IMR-90 (cell line): Measurements from ENCODE around the gene FUBP1. TPM values are rescaled to one million over a fixed set of nuclear protein-coding genes. Genes with fewer than 3 reads are reported as not detected.

ENCODE experiments used
- ATAC-seq: fragments of 200-7000 bp; cut with Tn5 transposase; 2 replicates; pipeline ENCODE4 v1.9.1; 2020; ENCODE audit warnings: low read depth, mild to moderate bottlenecking, moderate library complexity
- BruUV-seq: library from RNA; stranded (reverse); fragments of 400-500 nt; replicated peaks from 2 replicates; lab custom pipeline; 2021; lab: Mats Ljungman, UMichigan
- CTCF ChIA-PET: fragments of 300-600 bp; formaldehyde crosslinking; extraction: SDS; loops from one replicate; lab custom pipeline; 2021; ENCODE audit warnings: antibody characterized with exemption; lab: Yijun Ruan, JAX
- POLR2A ChIA-PET: fragments of 300-600 bp; sonication (Branson Sonifier 250); formaldehyde crosslinking; loops from one replicate; lab custom pipeline; 2022; ENCODE audit warnings: antibody characterized with exemption; ENCODE audit not compliant: unreplicated experiment; lab: Charles Lee
- DNase-seq: peaks from one replicate; pipeline ENCODE4 v3.0.0; 2013
- H2AFZ ChIP-seq: replicated peaks from 2 replicates; pipeline ENCODE3; 2013; ENCODE audit warnings: low read length, mild to moderate bottlenecking; ENCODE audit not compliant: poor library complexity
- H2AK5ac ChIP-seq: 2 replicates; pipeline ENCODE4 v1.6.1; 2013; ENCODE audit warnings: low read depth, low read length, inconsistent platforms
- H2AK9ac ChIP-seq: replicated peaks from 2 replicates; pipeline ENCODE3; 2013; ENCODE audit warnings: mild to moderate bottlenecking, low read depth, low read length, moderate library complexity; ENCODE audit not compliant: poor library complexity
- H2BK120ac ChIP-seq: 2 replicates; pipeline ENCODE4 v1.6.1; 2013; ENCODE audit warnings: low read depth, low read length, inconsistent platforms
- H2BK15ac ChIP-seq: 3 replicates; pipeline ENCODE4 v1.6.1; 2013; ENCODE audit warnings: low read depth, low read length, inconsistent platforms
- H2BK20ac ChIP-seq: 2 replicates; pipeline ENCODE4 v1.6.1; 2013; ENCODE audit warnings: low read depth, mild to moderate bottlenecking, inconsistent platforms, low read length, moderate library complexity
- H2BK5ac ChIP-seq: 2 replicates; pipeline ENCODE4 v1.6.1; 2013; ENCODE audit warnings: mild to moderate bottlenecking, low read depth, low read length, inconsistent platforms; ENCODE audit not compliant: poor library complexity, severe bottlenecking
- H3K14ac ChIP-seq: replicated peaks from 2 replicates; pipeline ENCODE4 v1.6.1; 2013; ENCODE audit warnings: low read depth, low read length, inconsistent platforms
- H3K18ac ChIP-seq: 2 replicates; pipeline ENCODE4 v1.6.1; 2013; ENCODE audit warnings: low read depth, low read length, control low read depth
- H3K23ac ChIP-seq: 2 replicates; pipeline ENCODE4 v1.6.1; 2013; ENCODE audit warnings: low read depth, low read length, inconsistent platforms
- H3K27ac ChIP-seq: 2 replicates; pipeline ENCODE4 v1.5.1; 2013; ENCODE audit warnings: mild to moderate bottlenecking, control low read depth, low read length; ENCODE audit not compliant: insufficient read depth
- H3K27me3 ChIP-seq: 2 replicates; pipeline ENCODE4 v1.6.1; 2013; ENCODE audit warnings: low read length; ENCODE audit not compliant: control insufficient read depth, insufficient read depth
- H3K36me3 ChIP-seq: 2 replicates; pipeline ENCODE4 v1.6.1; 2013; ENCODE audit warnings: low read length, mixed read lengths; ENCODE audit not compliant: control insufficient read depth, insufficient read depth
- H3K4ac ChIP-seq: 2 replicates; pipeline ENCODE4 v1.6.1; 2013; ENCODE audit warnings: low read depth, low read length, inconsistent platforms
- H3K4me1 ChIP-seq: 2 replicates; pipeline ENCODE4 v1.6.1; 2013; ENCODE audit warnings: low read length, mixed read lengths; ENCODE audit not compliant: control insufficient read depth, insufficient read depth
- H3K4me2 ChIP-seq: 2 replicates; pipeline ENCODE4 v1.6.1; 2013; ENCODE audit warnings: low read depth, mild to moderate bottlenecking, control low read depth, low read length, moderate library complexity
- H3K4me3 ChIP-seq: 2 replicates; pipeline ENCODE4 v1.5.1; 2013; ENCODE audit warnings: low read depth, mild to moderate bottlenecking, control low read depth, low read length, moderate library complexity; ENCODE audit not compliant: insufficient read depth
- H3K56ac ChIP-seq: 2 replicates; pipeline ENCODE4 v1.6.1; 2013; ENCODE audit warnings: low read length, inconsistent platforms; ENCODE audit not compliant: insufficient read depth; ENCODE audit errors: extremely low read depth
- H3K79me1 ChIP-seq, 2 experiments: 2 replicates each; pipeline ENCODE4 v1.6.1; 2013; ENCODE audit warnings: low read length in 2 of 2, inconsistent platforms in 1 of 2, low read depth in 1 of 2
- H3K9ac ChIP-seq: 2 replicates; pipeline ENCODE4 v1.6.1; 2013; ENCODE audit warnings: low read depth, low read length, control low read depth
- H3K9me1 ChIP-seq: 2 replicates; pipeline ENCODE4 v1.6.1; 2013; ENCODE audit warnings: low read length, inconsistent platforms; ENCODE audit not compliant: insufficient read depth
- H3K9me3 ChIP-seq: 2 replicates; pipeline ENCODE4 v1.6.1; 2013; ENCODE audit warnings: low read length; ENCODE audit not compliant: control insufficient read depth, insufficient read depth
- H4K20me1 ChIP-seq: 2 replicates; pipeline ENCODE4 v1.6.1; 2013; ENCODE audit warnings: low read length, inconsistent platforms; ENCODE audit not compliant: insufficient read depth
- H4K5ac ChIP-seq: 2 replicates; pipeline ENCODE4 v1.6.1; 2013; ENCODE audit warnings: mild to moderate bottlenecking, low read depth, low read length, control low read depth
- H4K8ac ChIP-seq, 2 experiments: 2 replicates each; pipeline ENCODE4 v1.6.1; 2013; ENCODE audit warnings: low read depth in 2 of 2, low read length in 2 of 2, control low read depth in 1 of 2, inconsistent platforms in 1 of 2
- H4K91ac ChIP-seq: 2 replicates; pipeline ENCODE4 v1.6.1; 2013; ENCODE audit warnings: low read depth, low read length, inconsistent platforms; ENCODE audit not compliant: insufficient read depth
- CEBPB ChIP-seq: IDR thresholded peaks from 2 replicates; pipeline ENCODE4 v1.6.1; 2012; ENCODE audit warnings: low read depth, low read length, improper control_type of control experiment
- CTCF ChIP-seq: conservative IDR thresholded peaks from 2 replicates; pipeline ENCODE4 v1.5.1; 2012; ENCODE audit warnings: mild to moderate bottlenecking, low read depth, low read length, improper control_type of control experiment
- FOS ChIP-seq: fragments of 150-350 bp; IDR thresholded peaks from 2 replicates; pipeline ENCODE4 v1.6.1; 2016; ENCODE audit warnings: low read depth, low read length
- MAFK ChIP-seq: IDR thresholded peaks from 2 replicates; pipeline ENCODE4 v1.6.1; 2012; ENCODE audit warnings: low read depth, low read length, improper control_type of control experiment
- MAZ ChIP-seq: IDR thresholded peaks from 2 replicates; pipeline ENCODE4 v1.6.1; 2012; ENCODE audit warnings: low read depth, mild to moderate bottlenecking, low read length, improper control_type of control experiment, moderate library complexity, borderline replicate concordance
- MXI1 ChIP-seq: IDR thresholded peaks from 2 replicates; pipeline ENCODE4 v1.6.1; 2012; ENCODE audit warnings: low read depth, mild to moderate bottlenecking, low read length, moderate library complexity, borderline replicate concordance
- POLR2A ChIP-seq: IDR thresholded peaks from 2 replicates; pipeline ENCODE4 v1.6.1; 2012; ENCODE audit warnings: mild to moderate bottlenecking, low read depth, low read length
- RFX5 ChIP-seq: IDR thresholded peaks from 2 replicates; pipeline ENCODE4 v1.8.0; 2012; ENCODE audit warnings: low read depth, mild to moderate bottlenecking, low read length, moderate library complexity
- SMC3 ChIP-seq: fragments of 150-350 bp; IDR thresholded peaks from 2 replicates; pipeline ENCODE4 v1.6.1; 2016; ENCODE audit warnings: low read depth, mild to moderate bottlenecking, antibody characterized with exemption, low read length, moderate library complexity
- WGBS, 2 experiments: methylation state at CpG; one replicate each; pipeline versions ENCODE4 v1.1.5 to v1.1.7; 2013; ENCODE audit warnings: missing lambda C conversion rate in 2 of 2; ENCODE audit not compliant: insufficient read length in 1 of 2; ENCODE audit errors: extremely low coverage in 2 of 2; 5-methylcytosine and 5-hydroxymethylcytosine counted together
- dilution Hi-C: fragments of 300-500 bp; cut with HindIII; formaldehyde crosslinking; loops from one replicate; pipeline ENCODE4 v1.14.3; 2018; ENCODE audit warnings: low sequenced_read_pairs; ENCODE audit not compliant: unreplicated experiment
- in situ Hi-C: fragments of 300-500 bp; cut with MboI; formaldehyde crosslinking; loops from 3 replicates; pipeline ENCODE4 v1.14.3; 2019; ENCODE audit warnings: low sequenced_read_pairs, inconsistent platforms, mixed read lengths
- intact Hi-C: fragments of 100-400 bp; cut with micrococcal nuclease; formaldehyde crosslinking; loops from 2 replicates; pipeline ENCODE4 v1.10.0; 2022
- polyA plus RNA-seq, 3 experiments: library from polyadenylated mRNA; depleted of rRNA; stranded (reverse); fragments of >200 nt; gene quantifications; 2 replicates each; pipeline ENCODE4 v1.2.3, GENCODE V29; 2012; ENCODE audit warnings: low replicate concordance in 1 of 3
- total RNA-seq: library from RNA; depleted of rRNA; stranded (reverse); fragments of >200 nt; gene quantifications from 2 replicates; pipeline ENCODE4 v1.2.3, GENCODE V29; 2012

The FUBP1 gene
- total and polyA plus RNA-seq, 2 of the 4 experiments (the other 2 are of a cell fraction) = 94.7 to 129 TPM

- Histone ChIP-seq H3K23ac (peak overlapping the region; percentile 25; the same call in 1 of the 2 replicates), H2BK15ac (peak overlapping the region; percentile 34; the same call in 1 of the 3 replicates), H3K9me1 (no peaks in the 10 kb centered on the region), H2BK20ac (no peak overlapping the region), H4K5ac (peak overlapping the region; percentile 42; the same call in 1 of the 2 replicates), H3K27ac (peak overlapping the region; percentile 85; the same call in 1 of the 2 replicates), H2AFZ (no peak overlapping the region), H3K18ac (peak overlapping the region; percentile 91), H4K20me1 (peaks cover 3% of the 10 kb centered on the region; the same call in 1 of the 2 replicates), H3K4me2 (peak overlapping the region; percentile 98), H3K56ac (no peak overlapping the region), H3K4ac (peak overlapping the region; percentile 21; the same call in 1 of the 2 replicates), H3K4me3 (peak overlapping the region; percentile 80), H4K91ac (0 out of 2 replicates have a peak overlapping the region, but pooled peaks have one; percentile 52), H2BK120ac (peak overlapping the region; percentile 20; the same call in 1 of the 2 replicates), H3K14ac (0 out of 2 replicates have a peak overlapping the region, but pooled peaks have one; percentile 33), H3K9me3 (no peaks in the 10 kb centered on the region), H2AK9ac (no peak overlapping the region), H4K8ac (peak overlapping the region in 1 of 2 experiments; percentile 25; a peak in 1 of 4 replicates), H3K27me3 (no peaks in the 10 kb centered on the region), H3K4me1 (peaks cover 6% of the 10 kb centered on the region), H2AK5ac (no peak overlapping the region), H3K36me3 (no peaks in the 10 kb centered on the region), H2BK5ac (peak overlapping the region; percentile 100), H3K79me1 (peaks cover 0 to 22% of the 10 kb centered on the region in 2 experiments; a peak in 2 of 4 replicates), H3K9ac (peak overlapping the region; percentile 90)
- no TSS peak for BruUV-seq
- intact Hi-C loops (no loop called here), dilution Hi-C loops (no loop called here), in situ Hi-C loops (no loop called here)
- ChIA-PET CTCF (interaction anchor here (0.6 to 2.7 kb wide), 5 partner anchors 11 to 1013 kb away, joined by 3 to 7 read pairs (median 4); partner anchors contain the start of gene FUBP1), POLR2A (interaction anchor here (0.5 to 2.1 kb wide), 4 partner anchors 12 to 102 kb away, joined by 3 to 9 read pairs (median 4); partner anchors contain the start of gene FUBP1)
- TF ChIP-seq CEBPB = no peak
- TF ChIP-seq FOS = no peak
- TF ChIP-seq SMC3 = no peak
- TF ChIP-seq MAZ = no peak
- peak; percentile 83 for TF ChIP-seq POLR2A
- no peak for TF ChIP-seq CTCF
- TF ChIP-seq MAFK = no peak
- TF ChIP-seq MXI1 = no peak
- TF ChIP-seq RFX5 = no peak
- DNase-seq = peak; percentile 94
- WGBS, 2 experiments = no CpG with 5 or more reads among the region's 1 CpG
- ATAC-seq = 0 out of 2 replicates have a peak, but pooled peaks have one; percentile 18
Measured at GRCh38 chr1:78005755-78006154, 26.9 kb upstream of the FUBP1 start.
